GM18505 (cell line): ENCODE results near the gene LITAFD.
"Not testable (repeated sequence)": the region's sequence is repeated elsewhere in the genome, so short reads cannot be mapped to it uniquely, and the experiment has no call there.

Experiments used
- ATAC-seq: cut with Tn5 transposase; IDR thresholded peaks from one replicate; pipeline ENCODE4 v1.9.1; 2021; ENCODE audit not compliant: unreplicated experiment
- POLR2A ChIP-seq: IDR thresholded peaks from 4 replicates; pipeline ENCODE4 v1.6.1; 2011; ENCODE audit warnings: borderline replicate concordance; ENCODE audit not compliant: insufficient read depth, insufficient read length; ENCODE audit errors: extremely low read depth

Gene LITAFD

DNA sequence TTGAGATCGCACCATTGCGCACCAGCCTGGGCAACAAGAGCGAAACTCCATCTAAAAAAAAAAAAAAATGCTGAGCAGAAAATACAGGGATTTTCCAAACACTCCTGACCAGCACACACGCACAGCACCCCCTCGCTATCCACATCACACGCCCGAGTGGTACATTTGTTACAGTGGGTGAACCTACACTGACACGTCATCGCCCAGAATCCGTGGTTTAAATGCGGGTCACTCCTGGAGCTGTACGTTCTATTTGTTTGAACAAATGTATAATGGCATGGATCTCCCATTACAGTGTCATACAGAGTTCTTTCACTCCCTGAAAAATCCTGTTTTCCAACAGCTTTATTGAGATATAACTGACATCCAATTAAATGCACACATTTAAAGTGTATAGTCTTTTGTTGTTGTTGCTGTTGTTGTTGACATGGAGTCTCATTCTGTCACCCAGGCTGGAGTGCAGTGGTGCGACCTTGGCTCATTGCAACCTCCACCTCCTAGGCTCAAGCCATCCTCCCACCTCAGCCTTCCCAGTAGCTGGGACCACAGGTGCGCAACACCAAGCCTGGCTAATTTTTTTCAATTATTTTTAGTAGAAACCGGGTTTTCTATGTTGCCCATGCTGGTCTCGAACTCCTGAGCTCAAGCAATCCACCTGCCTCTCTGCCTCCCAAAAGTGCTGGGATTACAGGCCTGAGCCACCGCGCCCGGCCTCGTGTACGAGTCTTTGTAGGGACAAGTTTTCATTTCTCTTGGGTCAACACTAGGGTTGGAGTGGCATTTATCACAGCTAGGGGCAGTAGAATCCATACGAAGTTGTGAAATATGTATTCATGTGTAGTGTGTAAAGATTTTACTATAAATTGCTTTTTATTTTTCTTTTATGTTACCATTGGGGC, 8.9 kb upstream of the LITAFD start:
- no peak for ATAC-seq
- no peak for TF ChIP-seq POLR2A

- ATAC-seq, result not testable (repeated sequence)
These were observed 8.3 kb upstream of the LITAFD start for GRCh38 chr16:8873866-8874195.

GRCh38 chr16:8874388-8874787, 7.8 kb upstream of the LITAFD start:
- TF ChIP-seq POLR2A, result no peak
- ATAC-seq, result no peak

GRCh38 chr16:8875317-8875716, 6.8 kb upstream of the LITAFD start:
- not testable (repeated sequence) for ATAC-seq

DNA sequence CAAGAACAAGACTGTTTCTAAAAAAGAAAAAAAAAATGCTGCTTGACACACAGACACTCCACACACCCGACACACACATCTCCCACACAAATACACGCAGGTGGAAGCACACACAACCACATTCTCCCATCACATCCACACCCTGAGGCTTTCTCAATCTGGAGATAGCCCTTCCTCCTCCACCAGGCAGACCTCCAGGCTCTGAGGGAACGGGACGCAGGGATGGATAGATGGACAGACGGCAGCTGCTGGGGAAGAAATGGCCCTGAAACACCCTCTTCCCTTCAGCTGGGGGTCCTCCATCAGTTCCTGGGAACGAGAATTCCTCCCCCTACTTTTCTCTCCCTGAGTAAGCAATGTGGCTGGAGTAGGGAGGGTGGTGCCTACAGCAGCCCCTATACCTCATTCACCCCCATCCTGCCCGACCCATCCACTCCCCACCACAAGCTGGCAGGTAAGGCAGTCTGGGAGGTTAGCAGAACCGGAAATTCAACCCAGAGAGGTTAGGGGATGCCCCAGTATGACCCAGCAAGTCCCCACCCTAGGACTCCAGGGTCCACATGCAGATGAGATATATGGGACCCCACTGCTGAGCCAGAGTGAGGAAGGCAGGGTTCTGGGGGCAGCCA, 4.1 kb upstream of the LITAFD start:
- no peak for ATAC-seq
- TF ChIP-seq POLR2A, result no peak

- no peak for TF ChIP-seq POLR2A
These were observed 3.6 kb upstream of the LITAFD start for GRCh38 chr16:8878523-8878911.

GRCh38 chr16:8880839-8881510, 1.2 kb upstream of the LITAFD start:
- ATAC-seq, result no peak
- no peak for TF ChIP-seq POLR2A

More at GRCh38 chr16:8878523-8878911, 3.6 kb upstream of the LITAFD start:
- ATAC-seq, result no peak

DNA sequence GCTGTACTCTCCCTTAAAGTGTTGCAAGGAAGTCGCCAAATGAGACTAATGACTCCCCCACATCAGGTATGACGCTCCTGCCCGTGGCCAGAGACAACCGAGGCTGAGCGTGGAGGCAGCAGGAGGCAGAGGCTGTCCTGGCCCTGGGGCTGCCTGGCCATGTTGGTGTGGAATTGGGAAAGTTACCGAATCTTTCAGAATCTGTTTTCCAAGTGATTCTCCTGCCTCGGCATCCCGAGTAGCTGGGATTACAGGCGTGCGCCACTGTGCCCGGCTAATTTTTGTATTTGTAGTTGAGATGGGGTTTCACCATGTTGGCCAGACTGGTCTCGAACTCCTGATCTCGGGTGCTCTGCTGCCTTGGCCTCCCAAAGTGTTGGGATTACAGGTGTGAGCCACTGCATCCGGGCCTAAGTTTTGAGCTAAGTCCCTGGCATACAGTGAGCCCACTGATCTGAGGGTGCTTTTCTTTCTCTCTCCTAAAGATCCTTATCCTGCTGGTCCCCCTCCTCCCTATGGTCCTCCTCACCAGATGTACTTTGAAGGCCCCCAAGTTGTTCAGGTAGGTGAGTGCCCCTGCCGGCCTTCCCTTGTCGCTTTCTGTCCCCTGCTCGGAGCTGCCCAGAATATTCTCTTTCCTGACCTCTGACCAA, 700 bp downstream of the LITAFD start:
- TF ChIP-seq POLR2A, result no peak
- ATAC-seq, result no peak

DNA sequence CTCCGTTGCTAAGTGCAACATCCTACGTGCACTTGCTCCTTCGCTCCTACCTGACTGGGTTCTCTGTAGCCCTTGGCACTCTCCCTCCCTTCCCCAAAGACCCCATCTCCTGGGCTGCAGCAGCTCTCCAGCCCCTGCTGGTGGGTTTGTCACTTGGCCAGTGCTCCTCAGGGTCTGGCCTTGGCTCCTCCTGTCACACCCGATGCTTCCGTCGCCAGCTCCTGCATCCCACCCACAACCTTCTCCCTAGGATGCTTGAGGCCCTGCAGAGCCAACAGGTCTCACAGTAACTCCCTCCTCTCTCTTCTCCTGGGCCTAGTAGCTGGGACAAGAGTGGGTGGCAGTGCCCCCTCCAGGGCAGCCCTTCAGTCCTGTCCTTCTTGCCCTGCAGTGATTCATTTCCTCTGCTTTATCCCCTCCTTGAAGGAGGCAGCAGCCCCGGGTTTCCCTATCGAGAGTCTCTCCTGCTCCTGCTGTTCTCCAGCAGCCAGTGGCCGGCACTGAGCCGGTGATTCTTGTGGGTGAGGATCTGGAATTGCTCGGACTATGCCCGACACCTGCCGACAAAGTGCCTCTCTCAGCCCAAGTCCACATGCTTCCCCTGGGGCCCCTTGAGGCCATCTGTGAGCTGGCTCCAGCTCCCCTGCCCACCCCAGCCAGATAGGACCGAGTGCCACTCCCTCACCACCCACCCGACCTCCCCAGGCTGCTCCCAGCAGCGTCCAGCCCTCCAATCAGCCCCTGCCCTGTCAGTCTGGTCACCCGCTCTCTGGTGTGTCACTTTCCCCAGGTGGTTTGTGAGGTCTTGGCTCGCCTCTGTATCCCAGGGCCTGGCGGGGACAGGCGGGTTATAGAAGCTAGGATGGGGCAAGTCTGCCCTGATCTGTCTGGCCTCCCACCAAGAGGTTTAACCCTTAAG, 3.8 kb downstream of the LITAFD start:
- no peak for ATAC-seq

DNA sequence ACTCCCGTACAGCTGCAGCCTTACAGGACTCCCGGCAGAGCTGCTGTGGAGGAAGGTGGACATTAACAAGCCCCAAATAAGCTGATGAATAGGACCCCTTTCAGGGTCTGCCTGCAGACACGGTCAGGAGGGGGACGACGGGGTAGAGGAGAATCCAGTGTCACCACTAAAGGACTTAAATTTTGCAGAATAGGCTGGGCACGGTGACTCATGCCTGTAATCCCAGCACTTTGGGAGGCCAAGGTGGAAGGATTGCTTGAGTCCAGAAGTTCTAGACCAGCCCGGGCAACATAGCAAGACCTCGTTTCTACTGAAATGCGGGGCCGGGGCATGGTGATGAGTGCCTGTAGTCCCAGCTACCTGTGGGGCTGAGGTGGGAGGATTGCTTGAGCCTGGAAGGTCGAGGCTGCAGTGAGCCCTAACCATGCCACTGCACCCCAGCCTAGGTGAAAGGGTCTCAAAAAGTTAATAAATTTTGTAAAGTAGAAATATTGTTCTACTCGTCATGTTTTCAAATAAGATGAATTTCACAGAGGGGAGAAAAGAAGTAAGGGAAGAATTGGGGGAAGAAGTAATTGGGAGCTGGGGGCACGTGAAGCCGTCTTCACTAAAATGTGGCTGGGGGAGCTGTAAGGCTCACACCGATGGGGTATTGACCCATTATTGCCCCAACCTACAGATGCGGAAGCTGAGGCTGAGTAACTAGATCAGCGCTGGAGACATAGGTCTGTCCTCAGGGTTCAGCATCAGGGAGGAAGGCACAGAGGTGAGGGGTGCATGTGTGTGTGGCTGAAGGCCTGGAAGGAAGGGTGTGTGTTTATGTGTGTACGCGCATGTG, 4.7 kb downstream of the LITAFD start:
- no peak for TF ChIP-seq POLR2A
- ATAC-seq, result no peak

More for the DNA sequence above, 3.8 kb downstream of the LITAFD start:
- TF ChIP-seq POLR2A, result no peak

DNA sequence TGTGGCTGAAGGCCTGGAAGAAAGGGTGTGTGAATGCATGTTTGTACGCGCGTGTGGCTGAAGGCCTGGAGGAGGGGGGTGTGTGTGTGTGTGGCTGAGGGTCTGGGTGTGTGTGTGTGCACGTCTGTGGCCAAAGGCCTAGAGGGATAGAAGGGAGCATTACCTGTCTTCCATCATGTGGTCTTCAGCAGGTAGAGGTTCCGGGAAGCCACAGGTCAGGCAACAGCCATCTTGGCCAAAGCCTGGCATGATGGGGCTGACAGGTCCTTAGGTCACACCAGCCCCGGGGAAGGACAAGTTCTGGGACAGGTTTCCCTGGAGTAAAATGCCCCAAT, 5.2 kb downstream of the LITAFD start:
- no peak for ATAC-seq
- TF ChIP-seq POLR2A, result no peak

DNA sequence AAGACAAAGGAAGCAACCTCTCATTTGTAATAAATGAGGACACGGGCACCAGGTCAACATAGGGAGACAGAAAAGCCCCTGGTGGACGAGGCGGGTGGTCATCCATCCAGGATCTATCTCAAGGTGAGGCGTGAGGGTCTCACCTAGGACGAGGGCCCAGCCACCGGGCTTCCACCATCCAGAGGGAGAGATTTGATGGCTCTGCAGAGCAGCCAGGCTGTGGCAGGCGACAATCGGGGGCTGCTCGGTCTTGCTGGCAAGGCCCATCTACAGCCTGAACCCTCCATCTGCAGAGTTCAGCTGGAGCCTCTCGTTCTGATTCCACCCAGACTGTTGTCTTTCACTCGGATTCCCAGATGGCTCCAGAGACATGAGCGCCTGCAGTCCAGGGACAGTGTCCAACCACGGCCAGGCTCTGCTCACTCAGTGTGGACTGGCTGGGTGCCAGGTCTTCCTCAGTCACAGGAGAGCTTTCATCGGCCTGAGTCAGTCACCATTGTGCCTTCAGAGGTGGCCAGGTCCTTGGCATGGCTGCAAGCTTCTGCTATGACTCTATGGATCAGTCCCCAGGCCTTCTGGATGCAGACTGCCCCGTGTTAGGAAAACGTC, 5.9 kb downstream of the LITAFD start:
- no peak for ATAC-seq
- TF ChIP-seq POLR2A, result no peak
